ENCODE data around the gene CASP2.

The CASP2 gene

GRCh38 chr7:143299346-143299745, 11.2 kb downstream of the CASP2 start:
- no peak for DNase-seq (ENCODE audit: low read depth)

GRCh38 chr7:143299840-143300239, 11.7 kb downstream of the CASP2 start:
- DNase-seq (ENCODE audit: low read depth) = no peak

- no peak for DNase-seq (ENCODE audit: low read depth)
Measured at GRCh38 chr7:143300959-143301935, 13.1 kb downstream of the CASP2 start.

- no peak for DNase-seq (ENCODE audit: low read depth)
Measured at GRCh38 chr7:143303733-143304132, 15.6 kb downstream of the CASP2 start.

- DNase-seq (ENCODE audit: low read depth) = no peak
Measured at GRCh38 chr7:143304938-143305337, 16.8 kb downstream of the CASP2 start.

GRCh38 chr7:143305423-143306070, 17.4 kb downstream of the CASP2 start:
- DNase-seq (ENCODE audit: low read depth) = no peak

- DNase-seq (ENCODE audit: low read depth) = no peak
Measured at GRCh38 chr7:143308632-143309031, 20.5 kb downstream of the CASP2 start.

- no peak for DNase-seq (ENCODE audit: low read depth)
Measured at GRCh38 chr7:143314127-143314526, 26.0 kb downstream of the CASP2 start.

GRCh38 chr7:143315776-143316175, 27.6 kb downstream of the CASP2 start, which contains the start of gene CLCN1:
Gene CLCN1 (plus strand): TSS chr7:143316111. CDS start chr7:143316213, 102 bp downstream.
- DNase-seq (ENCODE audit: low read depth) = no peak

GRCh38 chr7:143316492-143316891, 28.3 kb downstream of the CASP2 start:
- no peak for DNase-seq (ENCODE audit: low read depth)

GRCh38 chr7:143318661-143319060, 30.5 kb downstream of the CASP2 start:
- DNase-seq (ENCODE audit: low read depth) = no peak

- no peak for DNase-seq (ENCODE audit: low read depth)
Measured at GRCh38 chr7:143320620-143321019, 32.5 kb downstream of the CASP2 start.

- no peak for DNase-seq (ENCODE audit: low read depth)
Measured at GRCh38 chr7:143321242-143321641, 33.1 kb downstream of the CASP2 start.

GRCh38 chr7:143321734-143322133, 33.6 kb downstream of the CASP2 start:
- DNase-seq (ENCODE audit: low read depth) = no peak

GRCh38 chr7:143322760-143323633, 34.8 kb downstream of the CASP2 start:
- DNase-seq (ENCODE audit: low read depth) = no peak

- no peak for DNase-seq (ENCODE audit: low read depth)
Measured at GRCh38 chr7:143323653-143324052, 35.5 kb downstream of the CASP2 start.

GRCh38 chr7:143325240-143325639, 37.1 kb downstream of the CASP2 start:
- DNase-seq (ENCODE audit: low read depth) = no peak

- DNase-seq (ENCODE audit: low read depth) = no peak
Measured at GRCh38 chr7:143327903-143328302, 39.8 kb downstream of the CASP2 start.

GRCh38 chr7:143329471-143330170, 41.5 kb downstream of the CASP2 start:
- DNase-seq (ENCODE audit: low read depth) = no peak

- DNase-seq (ENCODE audit: low read depth) = no peak
Measured at GRCh38 chr7:143331179-143331801, 43.1 kb downstream of the CASP2 start.

GRCh38 chr7:143334244-143334643, 46.1 kb downstream of the CASP2 start:
- no peak for DNase-seq (ENCODE audit: low read depth)
